Upper lobe of left lung (tissue), 4 donors: ENCODE data around the gene CAMSAP1.

Source experiments
- POLR2A ChIP-seq, 4 donors: fragments of 450-650 bp; IDR thresholded peaks; one replicate each; pipeline ENCODE4 v1.5.1; 2016 to 2017; ENCODE audit warnings: antibody characterized with exemption in 4 of 4, mild to moderate bottlenecking in 2 of 4
- POLR2AphosphoS5 ChIP-seq, 2 donors: sonication (generic); formaldehyde crosslinking; IDR thresholded peaks; one replicate each; pipeline ENCODE4 v1.5.1; 2017; ENCODE audit warnings: antibody characterized with exemption in 2 of 2
- TF ChIP-seq, protein P1 (sequence below), 6 experiments: fragments of 450-650 bp in 4 of 6; fragments of 200-600 bp in 2 of 6; sonication (generic) in 2 of 6; IDR thresholded peaks; one replicate each; pipeline ENCODE4 v1.5.1; 2016 to 2019; ENCODE audit warnings: antibody characterized with exemption in 6 of 6

DNA sequence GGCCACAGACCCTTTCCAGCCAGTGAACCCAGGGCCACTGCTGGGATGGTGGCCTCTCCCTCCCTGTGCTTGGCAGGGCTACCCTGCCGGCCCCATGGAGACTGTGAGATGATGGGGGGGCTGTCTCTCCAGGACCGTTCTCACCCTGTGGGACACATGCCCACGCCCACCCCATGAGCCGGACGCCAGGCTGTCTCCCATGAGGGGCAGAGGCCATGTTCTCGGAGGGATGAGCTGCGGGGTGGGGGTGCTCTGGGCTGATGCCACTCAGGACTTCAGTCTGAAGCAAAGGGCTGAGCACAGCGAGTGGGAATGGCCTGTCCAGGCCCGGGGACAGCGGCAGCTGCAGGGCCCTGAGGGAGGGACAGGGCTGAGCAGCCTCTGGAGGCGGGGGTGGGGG, 116.5 kb downstream of the CAMSAP1 start:
- no peak for TF ChIP-seq POLR2AphosphoS5 (IDR thresholded peaks at IDR 0.05)
- TF ChIP-seq, protein P1, sequence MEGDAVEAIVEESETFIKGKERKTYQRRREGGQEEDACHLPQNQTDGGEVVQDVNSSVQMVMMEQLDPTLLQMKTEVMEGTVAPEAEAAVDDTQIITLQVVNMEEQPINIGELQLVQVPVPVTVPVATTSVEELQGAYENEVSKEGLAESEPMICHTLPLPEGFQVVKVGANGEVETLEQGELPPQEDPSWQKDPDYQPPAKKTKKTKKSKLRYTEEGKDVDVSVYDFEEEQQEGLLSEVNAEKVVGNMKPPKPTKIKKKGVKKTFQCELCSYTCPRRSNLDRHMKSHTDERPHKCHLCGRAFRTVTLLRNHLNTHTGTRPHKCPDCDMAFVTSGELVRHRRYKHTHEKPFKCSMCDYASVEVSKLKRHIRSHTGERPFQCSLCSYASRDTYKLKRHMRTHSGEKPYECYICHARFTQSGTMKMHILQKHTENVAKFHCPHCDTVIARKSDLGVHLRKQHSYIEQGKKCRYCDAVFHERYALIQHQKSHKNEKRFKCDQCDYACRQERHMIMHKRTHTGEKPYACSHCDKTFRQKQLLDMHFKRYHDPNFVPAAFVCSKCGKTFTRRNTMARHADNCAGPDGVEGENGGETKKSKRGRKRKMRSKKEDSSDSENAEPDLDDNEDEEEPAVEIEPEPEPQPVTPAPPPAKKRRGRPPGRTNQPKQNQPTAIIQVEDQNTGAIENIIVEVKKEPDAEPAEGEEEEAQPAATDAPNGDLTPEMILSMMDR (IDR thresholded peaks at IDR 0.05), result no peak
- TF ChIP-seq POLR2A (IDR thresholded peaks at IDR 0.05), result no peak
